Activated naive CD4-positive, alpha-beta T cell (primary cell): Measurements from ENCODE around the gene C3orf18.
A peak's percentile ranks its signal among the peaks of the same experiment; 100 is the strongest.

Experiments used
- DNase-seq, 4 experiments: peaks; one replicate each; lab custom pipeline; 2025; lab: John Stamatoyannopoulos, UW

The C3orf18 gene

DNA sequence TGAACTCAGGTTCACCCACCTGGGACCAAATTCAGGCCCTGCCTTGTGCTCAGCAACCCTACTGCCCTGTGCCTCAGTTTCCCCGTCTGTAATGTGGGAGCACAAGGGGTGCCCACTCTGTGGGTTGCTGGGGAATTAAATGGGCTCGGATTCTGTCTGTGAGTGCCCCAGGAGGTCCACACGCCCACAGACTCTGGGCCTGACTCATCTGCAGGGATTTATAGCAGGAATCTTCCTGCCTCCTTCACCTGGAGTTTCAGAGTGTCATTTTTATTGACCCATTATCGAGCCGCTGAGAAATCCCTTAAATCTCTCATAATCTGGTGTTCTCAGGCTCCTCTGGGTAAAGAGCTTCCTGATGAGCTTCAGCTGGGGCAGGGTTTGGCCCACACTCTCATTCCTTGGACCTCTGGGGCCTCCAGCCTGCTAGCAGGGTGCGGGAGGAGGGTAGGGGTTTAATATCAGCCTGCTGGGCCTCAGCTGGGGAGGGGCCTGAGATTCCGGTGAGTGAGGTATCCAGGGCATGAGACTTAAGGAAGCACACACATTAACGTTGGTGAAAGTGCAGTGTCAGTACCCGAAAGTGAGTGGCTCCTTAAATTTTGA lies 16.4 kb downstream of the C3orf18 start:
- no peak for DNase-seq

DNA sequence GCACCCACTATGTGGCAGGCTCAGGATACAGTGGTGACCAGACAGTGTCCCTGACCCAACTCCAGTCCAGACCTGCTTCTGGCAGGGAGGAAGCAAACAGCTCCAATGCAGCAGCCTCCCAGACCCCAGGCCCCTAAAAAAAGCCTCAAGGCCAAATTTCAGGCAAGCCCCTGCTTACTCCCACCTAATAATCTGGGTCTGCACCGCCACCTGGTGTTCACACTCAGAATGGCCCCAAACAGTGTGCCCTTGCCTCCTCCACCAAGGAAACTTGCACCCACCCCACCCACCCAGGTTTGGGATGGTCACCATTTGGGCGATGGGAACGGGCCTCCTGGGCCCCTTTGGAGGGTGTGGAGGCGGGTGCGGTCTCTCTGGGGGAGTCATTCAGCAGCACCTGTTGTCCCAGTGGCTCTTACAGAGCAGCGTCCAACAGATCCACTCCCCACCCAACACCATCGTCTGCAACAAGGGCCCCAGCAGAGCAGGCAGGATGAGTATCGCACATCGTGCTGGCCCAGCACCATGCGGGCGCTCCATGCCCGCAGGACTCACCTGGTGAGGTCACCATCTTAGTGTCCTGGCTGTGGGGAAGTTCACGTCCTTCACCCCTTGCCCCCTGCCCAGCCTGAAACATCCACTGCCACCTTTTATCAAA lies 17.3 kb downstream of the C3orf18 start:
- peak in 3 of 4 experiments; percentile 24 to 61 (median 49) for DNase-seq

DNA sequence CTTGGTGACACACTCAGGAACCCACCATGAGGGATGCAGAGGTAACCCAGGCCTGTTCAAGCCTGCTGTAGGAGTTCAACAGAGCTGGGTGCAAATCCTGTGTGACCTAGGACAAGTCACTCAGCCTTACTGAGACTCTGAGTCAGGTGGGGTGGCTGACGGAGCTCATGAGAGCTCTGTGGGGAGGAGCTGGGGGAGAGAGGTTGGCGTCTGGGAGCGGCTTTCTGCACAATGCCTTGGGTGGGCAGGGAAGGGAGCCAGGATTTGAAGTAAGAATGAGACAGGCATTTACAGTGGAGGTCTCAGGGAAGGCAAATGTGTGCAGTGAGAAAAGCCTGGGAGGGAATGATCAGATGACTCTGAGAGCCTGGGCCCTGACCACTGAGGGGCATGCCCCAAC lies 18.3 kb downstream of the C3orf18 start:
- no peak for DNase-seq

DNA sequence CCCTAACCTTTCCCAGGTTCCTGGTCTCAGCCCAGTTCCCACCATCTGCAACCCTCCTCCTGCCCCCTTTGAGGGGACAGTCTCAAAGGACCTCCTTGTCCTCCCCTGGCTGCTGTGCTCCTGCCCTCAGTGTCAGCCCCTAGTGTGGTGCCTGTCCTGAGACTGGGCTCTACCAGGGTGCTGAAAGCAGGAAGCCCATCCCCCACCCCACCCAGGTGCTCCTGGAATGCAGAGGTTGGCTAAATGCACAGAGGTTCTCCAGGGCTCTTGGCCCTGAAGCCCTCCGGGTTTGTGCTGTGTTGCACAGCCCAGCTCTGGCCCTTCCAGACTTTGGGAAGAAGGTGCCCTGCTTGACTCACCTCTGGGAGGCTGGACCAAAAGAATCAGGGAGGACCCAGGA lies 21.8 kb downstream of the C3orf18 start:
- no peak for DNase-seq

DNA sequence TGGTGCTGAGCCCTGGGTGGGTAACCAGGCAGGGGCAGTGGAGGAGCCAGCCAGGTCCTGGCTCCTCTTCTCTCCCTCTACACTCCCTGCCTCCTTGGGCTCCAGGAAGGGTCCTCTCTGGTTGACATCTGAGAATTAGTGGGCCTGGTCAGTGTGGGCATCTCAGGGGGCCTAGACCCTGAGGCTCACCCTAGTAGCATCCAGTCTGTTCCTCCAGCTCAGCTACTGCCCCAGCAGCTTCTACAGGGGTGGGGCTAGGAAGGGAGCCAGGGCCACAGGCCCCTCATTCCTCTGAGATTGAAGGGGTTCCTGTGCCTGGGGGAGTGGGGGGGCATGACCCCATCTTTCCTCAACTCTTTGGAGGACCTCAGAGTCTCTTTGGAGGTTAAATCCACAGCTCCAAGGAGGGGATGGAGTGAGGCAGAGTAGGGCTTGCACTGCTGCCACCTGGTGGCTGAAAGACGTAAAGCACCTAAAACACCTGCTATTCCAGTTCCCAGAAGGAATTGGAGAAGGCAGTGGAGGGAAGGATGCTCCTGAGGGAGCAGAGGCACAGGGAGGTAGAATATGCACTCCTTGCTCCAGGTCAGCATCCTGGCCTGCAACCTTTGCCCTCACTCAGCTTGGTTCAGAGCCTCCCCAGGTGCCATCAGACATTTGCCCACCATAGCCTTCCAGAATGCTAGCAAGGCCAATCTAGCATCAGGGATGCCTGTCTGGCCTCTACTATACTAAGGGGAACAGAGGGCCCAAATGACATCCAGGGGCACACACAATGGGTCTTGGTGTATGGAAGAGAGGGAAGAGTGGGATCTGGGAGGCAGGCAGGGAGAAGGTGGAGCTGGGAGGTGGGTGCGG lies 25.1 kb downstream of the C3orf18 start:
- peak; percentile 12 to 37 (median 28) for DNase-seq

DNA sequence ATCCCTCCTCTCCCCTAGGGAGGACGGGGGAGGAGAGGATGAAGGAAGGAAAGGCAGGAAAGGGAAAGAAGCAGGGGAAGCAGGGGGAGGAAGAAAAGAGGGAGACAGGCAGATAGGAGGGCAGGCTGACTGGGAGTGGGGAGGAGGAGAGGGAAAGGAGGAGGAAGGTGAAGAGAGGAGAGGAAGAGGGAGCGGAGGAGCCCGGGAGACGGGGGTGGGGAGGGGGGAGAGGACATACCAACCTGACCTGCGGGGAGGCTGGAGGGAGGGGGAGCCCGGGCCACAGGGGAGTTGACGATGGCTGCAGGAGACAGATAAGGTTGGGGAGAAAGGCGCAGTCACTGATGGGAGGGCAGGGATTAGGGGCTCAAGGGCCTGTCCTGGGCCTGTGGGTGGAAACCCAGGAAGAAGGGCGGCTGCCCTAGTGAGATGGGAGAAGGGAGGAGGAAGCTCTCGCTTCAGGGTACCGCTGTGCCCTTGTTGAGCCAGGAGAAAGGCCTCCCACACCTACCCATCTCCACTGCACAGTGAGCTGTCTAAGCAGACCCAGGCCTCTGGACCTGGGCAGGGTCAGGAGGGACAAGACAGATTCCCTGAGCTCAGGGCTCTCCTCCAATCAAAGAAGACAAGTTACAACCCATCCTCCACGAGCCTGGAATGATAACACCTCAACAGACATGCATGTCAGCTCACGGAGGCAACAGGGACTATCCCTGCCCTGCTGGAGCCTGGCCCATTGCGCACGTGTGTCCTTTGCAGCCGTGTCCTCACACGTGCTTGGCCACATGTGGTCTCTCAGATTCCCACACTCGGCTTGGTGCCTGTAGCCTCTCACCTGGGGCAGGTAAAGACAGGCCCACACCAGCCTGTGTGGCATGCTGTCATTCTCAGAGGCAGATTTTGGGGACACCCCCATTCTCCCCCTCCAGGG lies 27.9 kb downstream of the C3orf18 start:
- no peak for DNase-seq

DNA sequence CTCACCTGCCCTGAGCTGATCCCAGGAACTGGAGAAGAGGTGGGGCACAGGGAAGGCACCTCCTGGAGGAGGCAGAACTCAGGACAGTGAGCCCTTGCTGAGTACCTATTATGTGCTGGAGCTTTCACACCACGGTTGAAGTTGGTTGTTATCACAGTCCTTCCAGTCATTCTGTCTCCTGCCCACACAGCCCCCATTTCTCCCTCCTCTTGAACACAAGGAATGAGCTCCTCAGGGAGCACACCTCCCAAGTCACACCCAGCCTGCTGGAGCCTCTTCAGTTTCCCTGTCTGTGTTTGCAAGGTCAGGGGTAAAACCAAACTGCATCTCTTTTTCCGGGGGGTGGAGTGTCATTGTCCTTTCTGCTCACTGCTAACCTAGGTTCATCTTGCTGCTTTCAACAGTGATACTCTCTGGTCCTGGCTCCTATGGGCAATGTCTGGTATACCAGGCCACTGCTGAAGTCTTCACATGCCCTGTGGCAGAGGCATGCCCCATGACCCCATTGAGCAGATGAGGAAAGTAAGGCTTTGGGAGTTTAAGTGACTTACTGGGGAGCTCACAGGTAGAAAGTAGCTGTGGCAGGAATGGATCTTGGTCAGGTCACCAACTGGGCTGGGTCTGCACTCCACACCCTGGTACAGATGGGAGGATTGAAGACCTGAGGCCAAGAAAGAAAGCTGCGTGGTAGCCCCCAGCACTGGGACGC lies 30.0 kb downstream of the C3orf18 start:
- DNase-seq: no peak

DNA sequence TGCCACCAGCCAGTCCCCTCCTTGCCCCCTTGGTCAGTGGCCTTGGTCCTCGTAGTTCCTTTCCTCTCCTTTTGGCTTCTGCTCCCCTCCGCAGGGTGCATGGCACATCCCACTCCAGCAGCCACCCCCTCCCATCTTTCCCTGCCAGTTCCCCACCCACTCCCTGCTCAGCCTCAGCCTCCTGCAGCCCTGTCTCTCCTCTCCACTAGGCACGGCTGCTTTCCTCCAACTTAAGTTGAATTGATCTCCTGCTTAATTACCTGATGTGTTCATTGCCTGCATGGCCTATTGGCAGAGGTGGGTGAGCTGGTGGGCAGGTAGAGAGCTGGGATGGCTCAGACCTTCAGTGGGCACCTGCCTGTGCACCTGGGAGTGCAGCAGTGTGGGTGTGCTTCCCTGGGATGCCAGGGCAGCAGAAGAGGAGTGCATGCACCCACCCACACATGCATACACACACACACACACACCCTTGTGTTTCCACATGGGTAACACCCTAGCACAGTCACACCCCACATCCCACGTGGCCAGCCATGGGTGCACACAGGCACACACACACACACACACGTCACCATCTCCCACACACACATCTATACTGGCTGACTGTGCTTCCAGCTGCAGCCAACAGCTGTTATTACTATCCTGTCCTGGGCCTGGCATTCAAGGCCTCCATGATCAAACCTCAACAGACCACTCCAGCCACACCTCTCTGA lies 30.9 kb downstream of the C3orf18 start:
- DNase-seq: no peak

DNA sequence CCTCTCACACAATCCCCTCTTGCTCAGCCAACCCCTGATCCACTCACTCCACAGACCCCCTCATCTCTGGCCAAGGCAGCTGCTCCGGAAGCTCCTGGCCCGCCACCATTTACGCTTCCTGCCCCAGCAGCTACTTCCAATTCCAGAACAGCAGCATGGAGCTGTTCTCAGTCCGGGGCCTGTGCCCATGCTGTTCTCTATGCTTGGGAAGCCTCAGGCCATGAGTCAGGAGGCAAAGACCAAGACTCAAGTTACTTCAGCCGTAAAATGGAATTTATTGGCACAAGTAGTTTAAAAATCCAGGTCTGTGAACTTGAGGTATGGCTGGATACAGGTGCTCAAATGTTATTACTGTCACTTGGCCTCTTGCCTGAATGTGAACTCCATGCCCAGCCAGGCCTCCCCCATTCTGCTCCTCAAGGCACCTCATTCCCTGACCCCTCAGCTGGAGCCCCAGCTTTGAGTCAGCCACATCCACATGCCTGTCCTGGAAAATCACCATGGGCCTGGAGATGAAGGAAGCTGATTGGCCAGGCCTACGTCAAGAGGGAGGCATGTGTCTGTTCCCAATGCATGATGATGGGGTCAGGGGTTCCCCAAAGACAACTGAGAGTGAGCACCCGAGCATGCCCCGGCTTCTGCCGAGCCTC lies 32.7 kb downstream of the C3orf18 start:
- DNase-seq: no peak

DNA sequence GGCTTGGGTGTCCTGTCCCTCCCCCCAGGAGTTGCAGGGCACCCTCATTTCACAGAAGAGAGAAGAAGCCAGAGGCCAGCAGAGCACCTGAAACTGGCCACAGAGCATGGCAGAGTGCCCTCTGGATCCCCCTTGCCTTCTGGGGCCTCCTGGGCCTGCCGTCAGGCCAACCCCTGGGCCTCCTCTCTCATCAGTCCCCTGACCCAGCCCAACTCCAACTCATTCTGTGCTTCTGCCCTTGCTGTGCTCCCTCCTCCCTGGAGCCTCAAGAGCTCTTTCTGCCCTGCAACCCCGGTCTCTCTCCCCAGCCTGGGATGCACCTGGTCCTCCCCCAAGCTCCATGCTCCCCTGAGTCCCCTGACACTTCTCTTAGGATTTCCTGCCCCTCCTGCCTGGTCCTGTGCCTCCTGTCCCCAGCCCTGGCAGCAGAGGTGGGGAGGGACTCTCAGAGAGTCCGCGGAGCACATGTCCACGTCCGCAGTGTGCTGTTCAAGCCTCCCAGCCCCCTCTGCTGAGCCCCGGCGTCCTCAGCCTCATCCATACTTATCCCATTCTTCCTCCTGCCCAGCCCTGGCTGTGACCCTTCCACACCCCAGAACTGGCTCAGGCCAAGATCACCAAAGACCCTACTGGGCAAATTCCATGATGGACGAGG lies 33.6 kb downstream of the C3orf18 start:
- DNase-seq: no peak

DNA sequence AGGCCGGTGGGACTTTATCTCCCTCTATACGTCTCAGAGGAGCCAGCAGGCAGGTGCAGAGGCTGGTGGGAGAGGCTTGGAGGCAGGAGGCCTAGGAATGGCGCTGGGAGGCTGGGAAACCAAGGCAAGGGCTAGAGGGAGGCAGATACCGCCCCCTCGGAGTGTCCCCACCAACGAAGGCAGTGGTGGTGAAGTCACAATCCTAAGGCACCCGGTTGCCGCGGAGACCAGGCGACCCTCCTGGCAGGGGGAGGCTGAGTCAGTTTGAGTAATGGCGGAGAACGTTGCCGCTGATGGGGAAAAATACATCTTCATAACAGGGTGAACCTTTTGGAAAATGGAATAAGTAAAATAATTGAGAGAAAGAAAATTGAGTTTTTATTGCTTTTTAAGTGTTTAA lies 34.2 kb downstream of the C3orf18 start:
- no peak for DNase-seq

DNA sequence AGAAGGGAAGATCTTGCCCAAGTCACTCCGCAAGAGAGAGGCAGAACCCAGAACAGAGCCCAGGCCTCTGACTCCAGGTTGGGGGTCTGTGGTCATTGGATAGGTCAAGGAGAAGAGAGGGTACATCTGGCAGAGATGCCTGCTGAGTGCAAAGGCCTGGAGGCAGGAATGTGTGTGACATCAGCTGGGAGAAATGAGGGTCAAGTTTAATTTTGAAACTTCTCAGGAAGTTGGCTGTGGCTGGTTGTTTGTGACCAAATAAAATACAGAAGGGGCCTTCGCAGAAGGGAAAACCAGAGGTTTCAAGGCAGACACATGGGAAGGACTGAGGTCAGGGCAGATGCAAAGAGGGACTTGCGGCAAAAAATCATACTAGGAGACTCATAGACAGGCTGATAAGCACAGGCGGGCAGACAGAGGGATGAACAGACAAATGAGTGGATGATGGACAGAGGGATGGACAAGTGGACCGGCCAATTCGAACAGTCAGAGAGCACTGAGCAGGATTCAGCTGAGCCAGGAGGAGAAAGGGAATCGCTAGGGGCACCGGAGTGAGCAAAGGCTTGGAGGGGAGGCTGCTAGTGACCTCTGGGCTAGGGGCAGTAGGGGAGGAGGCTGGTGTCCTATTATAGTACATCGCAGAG lies 35.4 kb downstream of the C3orf18 start:
- no peak for DNase-seq

DNA sequence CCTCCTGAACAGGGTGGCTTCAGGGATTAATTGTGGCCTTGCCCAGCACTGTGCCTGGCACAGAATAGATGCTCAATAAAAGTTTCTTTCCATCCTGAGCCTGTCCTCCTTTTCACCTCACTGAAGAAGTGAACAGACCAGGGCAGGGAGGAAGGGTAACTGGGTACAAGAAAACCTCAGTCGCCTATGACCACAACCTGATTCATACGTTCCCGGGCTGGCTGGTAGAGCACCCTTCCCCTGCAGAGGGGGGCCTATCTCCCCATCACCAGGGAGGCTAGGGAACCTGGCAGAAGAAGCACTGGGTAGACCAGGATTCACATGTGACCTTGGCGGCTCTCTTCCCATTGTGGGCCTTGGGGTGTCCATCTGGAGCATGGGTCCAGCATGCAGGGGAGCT lies 36.3 kb downstream of the C3orf18 start:
- DNase-seq: no peak

DNA sequence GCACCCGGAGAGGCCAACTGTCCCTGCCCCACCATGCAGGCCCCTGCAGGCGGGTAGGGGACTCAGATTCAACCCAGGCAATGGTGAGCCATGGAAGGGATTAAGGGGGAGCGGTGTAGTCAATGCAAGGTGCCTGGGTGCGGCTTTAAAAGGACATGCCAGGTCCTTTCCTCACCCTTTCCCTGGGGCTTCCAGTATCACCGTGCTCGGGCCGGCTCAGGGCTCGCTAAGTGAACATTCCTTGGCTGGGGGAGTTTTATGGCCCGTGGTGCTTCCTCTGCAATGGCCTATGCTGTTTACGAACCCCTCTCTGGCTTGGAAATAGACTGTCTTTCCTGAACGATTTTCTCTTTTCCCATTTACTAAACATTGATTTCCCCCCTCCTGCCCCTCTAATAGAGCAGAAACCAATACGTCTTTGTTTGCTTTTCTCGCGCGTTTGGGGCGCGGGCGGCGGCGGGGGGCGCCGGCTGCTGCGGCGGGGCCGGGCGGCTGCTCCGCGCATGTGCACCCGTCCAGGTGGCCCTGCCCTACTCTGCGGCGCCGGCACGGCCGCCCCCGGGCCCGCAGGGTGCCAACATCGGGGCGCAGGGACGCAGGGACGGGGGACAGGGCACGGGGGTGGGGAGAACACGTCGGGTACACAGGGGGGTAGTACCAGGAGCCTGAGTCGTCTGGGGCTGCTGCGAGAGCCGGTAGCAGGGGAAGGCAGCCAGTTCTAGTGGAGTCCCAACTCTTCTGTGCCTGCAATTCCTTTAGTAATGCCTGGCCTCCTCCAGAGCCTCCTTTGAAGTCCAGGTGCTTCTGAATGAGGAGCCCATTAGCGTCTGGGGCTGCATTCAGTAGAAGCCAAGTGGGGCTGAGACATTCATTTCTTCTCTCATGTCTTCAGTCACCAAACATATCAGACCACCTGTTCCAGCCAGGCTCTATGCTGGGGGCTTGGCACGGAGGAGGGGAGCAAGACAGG lies 37.3 kb downstream of the C3orf18 start:
- DNase-seq: no peak

DNA sequence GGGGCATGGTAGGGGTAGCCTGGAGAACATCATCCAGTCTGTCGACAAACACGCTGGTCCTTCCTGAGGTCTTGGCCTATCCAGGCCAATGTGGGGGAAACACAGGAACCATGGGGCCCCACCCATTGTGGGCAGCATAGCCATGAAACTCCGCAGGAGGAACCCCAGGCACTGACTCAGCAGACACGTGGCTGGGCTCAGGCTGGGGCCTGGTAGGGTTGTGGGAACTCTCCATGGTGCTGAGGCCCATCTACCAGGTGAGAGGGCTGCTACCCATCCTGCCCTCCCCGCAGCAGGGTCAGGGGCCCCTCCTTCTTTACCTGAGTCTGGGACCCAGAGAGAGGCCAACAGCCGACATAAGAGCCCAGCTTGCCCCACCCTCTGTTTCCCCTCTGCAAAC lies 41.6 kb downstream of the C3orf18 start:
- peak in 1 of 4 experiments; percentile 16 for DNase-seq

DNA sequence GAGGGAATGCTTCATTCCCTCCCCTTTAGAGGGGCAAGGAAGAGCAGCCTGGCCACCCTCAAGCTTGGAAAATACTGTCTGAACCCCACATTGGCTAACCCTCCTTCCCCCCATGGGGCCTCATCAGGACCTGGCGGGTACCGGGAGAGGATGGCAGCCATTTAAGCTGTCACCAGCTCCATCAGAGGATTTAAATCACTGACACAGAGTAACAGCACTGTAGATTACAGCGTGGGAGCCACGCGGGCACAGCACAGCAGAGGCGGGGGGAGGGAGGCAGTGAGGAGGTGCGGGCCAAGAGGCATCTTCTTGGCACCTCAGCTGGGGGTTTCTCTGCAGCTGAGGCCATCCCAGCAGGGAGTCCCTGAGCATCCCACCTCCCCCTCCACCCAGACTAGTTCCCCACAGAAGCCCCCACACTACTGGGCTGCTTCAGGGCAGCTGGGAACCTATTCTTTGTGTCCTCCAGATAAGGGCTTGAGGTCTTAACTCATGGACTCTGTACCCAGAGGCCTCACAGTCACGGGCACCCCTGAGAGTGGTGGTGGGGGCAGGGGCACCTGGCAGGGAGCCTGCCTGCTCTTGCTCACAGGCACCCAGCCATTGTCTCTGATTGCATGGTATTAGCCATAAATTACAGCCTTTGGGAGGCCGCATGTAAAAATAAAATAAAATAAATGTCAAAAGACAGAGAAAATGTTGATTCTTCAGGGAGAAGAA lies 42.2 kb downstream of the C3orf18 start:
- no peak for DNase-seq

DNA sequence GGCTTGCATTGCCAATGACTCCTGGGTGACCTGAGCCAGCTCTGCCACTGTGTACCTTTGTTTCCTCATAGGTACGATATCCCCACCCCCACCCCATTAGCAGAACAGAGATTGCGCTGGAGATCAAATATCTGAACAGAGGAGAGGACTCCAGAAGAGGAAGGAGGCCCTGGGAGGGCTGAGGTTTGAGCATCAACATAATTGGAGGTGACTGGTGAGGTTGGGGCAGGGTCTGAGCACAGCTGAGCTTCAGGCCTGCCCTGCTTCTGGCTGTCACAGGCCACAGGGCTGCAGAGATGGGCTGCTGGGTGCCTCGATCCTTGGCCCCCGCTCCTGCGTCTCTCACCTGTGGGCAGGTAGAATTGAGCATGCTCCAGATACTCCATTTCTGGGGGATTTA lies 42.8 kb downstream of the C3orf18 start:
- DNase-seq: no peak
